ENCODE measurements around the gene HDHD2. TPM values are rescaled to one million over a fixed set of nuclear protein-coding genes. Genes with fewer than 3 reads are reported as not detected.

The HDHD2 gene
- total and polyA plus RNA-seq, 10 donors = 19.7 to 39.6 (median 30.2) TPM

DNA sequence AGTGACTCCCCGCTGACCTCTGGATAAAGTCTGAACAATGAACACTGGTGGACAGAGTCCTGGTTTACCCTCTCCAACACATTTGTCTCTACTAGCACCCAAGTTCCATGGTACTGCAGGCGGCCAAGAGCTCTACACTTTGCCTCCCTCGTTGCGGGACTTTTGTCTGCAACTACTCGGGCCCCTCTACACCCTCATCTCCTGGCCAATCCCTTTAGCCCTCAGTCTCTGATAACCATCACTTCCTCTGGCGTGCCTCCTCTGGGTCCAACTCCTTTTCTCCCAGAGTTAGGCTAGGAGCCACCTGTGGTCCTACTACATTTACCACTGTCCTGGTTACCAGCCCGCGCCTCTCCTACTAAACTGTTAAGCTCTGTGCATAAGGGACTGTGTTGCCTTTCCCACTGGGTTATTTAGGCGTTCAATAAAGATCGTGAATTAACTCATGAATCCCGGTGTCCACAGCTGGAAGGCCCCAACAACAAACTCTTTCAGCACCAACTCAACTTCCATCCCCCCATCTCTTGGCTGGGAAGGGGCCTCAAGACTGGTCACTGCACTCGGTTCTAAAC, 757 bp downstream of the HDHD2 start:
- 43 to 53% (median 47%) methylated on average over 11 to 12 of the region's 12 CpGs for WGBS, 5 donors
- H3K27ac ChIP-seq = peak overlapping the region; percentile 82 to 93 (median 90)
- H3K27me3 ChIP-seq (replicated peaks in 1 of 7) = no peaks in the 10 kb centered on the region
- peak overlapping the region; percentile 54 to 90 (median 76) for H3K4me3 ChIP-seq
- H3K4me1 ChIP-seq = peaks cover 11 to 46% (median 31%) of the 10 kb centered on the region in 6 donors
- H3K9me3 ChIP-seq = no peaks in the 10 kb centered on the region
- no peak for DNase-seq
- TF ChIP-seq POLR2A (IDR thresholded peaks at IDR 0.05) (no peak), POLR2AphosphoS5 (IDR thresholded peaks at IDR 0.05) (no peak)
- TF ChIP-seq, protein P1, sequence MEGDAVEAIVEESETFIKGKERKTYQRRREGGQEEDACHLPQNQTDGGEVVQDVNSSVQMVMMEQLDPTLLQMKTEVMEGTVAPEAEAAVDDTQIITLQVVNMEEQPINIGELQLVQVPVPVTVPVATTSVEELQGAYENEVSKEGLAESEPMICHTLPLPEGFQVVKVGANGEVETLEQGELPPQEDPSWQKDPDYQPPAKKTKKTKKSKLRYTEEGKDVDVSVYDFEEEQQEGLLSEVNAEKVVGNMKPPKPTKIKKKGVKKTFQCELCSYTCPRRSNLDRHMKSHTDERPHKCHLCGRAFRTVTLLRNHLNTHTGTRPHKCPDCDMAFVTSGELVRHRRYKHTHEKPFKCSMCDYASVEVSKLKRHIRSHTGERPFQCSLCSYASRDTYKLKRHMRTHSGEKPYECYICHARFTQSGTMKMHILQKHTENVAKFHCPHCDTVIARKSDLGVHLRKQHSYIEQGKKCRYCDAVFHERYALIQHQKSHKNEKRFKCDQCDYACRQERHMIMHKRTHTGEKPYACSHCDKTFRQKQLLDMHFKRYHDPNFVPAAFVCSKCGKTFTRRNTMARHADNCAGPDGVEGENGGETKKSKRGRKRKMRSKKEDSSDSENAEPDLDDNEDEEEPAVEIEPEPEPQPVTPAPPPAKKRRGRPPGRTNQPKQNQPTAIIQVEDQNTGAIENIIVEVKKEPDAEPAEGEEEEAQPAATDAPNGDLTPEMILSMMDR (IDR thresholded peaks at IDR 0.05 in 8 of 11, conservative IDR thresholded peaks at IDR 0.05 in 3 of 11) = no peak
- peaks cover 0 to 12% (median 6%) of the 10 kb centered on the region in 6 donors for H3K36me3 ChIP-seq
- intact Hi-C loops (cut with DNase I; ENCODE audit: low total_unique reads) = no loop called here

DNA sequence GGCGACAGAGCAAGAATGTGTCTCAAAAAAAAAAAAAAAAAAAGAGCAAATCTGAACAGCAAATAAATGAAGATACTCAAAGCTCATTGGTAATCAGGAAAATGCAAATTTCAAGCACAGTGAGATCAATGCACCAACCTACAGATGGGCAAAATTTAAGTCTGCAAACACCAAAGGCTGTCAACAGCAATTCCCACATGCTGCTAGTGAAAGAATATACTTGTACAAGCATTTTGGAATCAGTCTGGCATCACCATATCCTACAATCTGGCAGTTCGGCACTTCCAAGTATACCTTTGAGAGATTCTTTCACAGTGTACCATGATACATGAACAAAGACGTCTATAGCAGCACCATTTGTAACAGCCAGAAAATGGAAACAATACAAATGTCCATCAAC, 4.1 kb downstream of the HDHD2 start:
- Histone ChIP-seq H3K9me3 (no peaks in the 10 kb centered on the region), H3K4me1 (peaks cover 10 to 39% (median 25%) of the 10 kb centered on the region in 6 donors), H3K4me3 (no peak overlapping the region), H3K27ac (no peak overlapping the region), H3K36me3 (peaks cover 0 to 6% (median 0%) of the 10 kb centered on the region in 6 donors), H3K27me3 (replicated peaks in 1 of 7) (no peaks in the 10 kb centered on the region)
- WGBS, 5 donors = 94 to 98% (median 97%) methylated on average over 3 of the region's 3 CpGs
- intact Hi-C loops (cut with DNase I; ENCODE audit: low total_unique reads) = no loop called here
- TF ChIP-seq, protein P1 (IDR thresholded peaks at IDR 0.05 in 8 of 11, conservative IDR thresholded peaks at IDR 0.05 in 3 of 11) = no peak
- no peak for TF ChIP-seq POLR2A (IDR thresholded peaks at IDR 0.05)
- DNase-seq = no peak

DNA sequence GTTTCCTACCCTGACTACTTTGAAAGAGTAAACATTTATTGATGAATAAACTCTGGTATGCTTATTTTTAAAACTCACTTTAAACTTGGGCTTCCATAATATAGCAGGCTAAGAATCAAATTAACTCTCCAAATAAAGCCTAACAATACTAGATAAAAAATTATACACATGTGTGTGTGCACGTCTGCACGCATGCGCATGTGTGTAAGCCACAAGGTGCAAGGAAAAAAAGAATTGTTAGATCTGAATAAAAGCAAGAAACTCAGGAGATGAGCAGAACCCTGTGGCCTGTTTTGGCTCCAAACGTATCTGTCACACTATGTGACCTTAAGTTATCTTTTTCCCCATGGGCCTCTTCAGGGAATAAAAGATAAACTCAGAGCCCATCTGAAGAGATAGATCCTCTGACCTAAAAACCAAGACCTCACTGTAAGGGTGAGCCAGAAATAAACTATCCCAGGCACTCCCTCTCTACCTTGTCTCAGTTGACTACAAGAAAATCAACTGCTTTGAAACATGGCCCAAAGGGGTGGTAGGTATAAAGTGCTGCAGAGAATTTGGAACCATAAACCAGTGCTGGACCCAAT, 6.3 kb downstream of the HDHD2 start:
- H3K36me3 ChIP-seq = peaks cover 0 to 6% (median 0%) of the 10 kb centered on the region in 6 donors
- no peak overlapping the region for H3K4me3 ChIP-seq
- no peak for DNase-seq
- H3K27ac ChIP-seq = no peak overlapping the region
- H3K4me1 ChIP-seq = peaks cover 3 to 19% (median 11%) of the 10 kb centered on the region in 6 donors
- TF ChIP-seq POLR2AphosphoS5 (IDR thresholded peaks at IDR 0.05) = no peak
- TF ChIP-seq, protein P1 (IDR thresholded peaks at IDR 0.05 in 8 of 11, conservative IDR thresholded peaks at IDR 0.05 in 3 of 11) = no peak
- no peak for TF ChIP-seq POLR2A (IDR thresholded peaks at IDR 0.05)
- intact Hi-C loops (cut with DNase I; ENCODE audit: low total_unique reads) = no loop called here
- no peaks in the 10 kb centered on the region for H3K9me3 ChIP-seq
- H3K27me3 ChIP-seq (replicated peaks in 1 of 7) = no peaks in the 10 kb centered on the region
- 95 to 98% (median 97%) methylated on average over 4 of the region's 4 CpGs for WGBS, 5 donors

DNA sequence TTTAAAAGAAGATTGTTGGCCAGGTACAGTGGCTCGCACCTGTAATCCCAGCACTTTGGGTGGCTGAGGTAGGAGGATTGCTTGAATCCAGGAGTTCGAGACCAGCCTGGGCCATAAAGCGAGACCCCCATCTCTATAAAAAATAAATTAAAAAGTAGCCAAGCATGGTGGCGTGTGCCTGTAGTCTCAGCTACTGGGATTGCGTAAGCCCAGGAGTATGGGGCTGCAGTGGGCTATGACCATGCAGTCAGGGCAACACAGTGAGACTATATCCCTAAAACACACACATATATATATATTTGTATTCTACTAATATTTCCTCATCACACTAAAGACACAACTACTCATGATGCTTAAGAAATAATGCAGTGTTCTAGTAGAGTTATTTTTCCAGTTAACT, 7.1 kb downstream of the HDHD2 start:
- no peak for DNase-seq
- Histone ChIP-seq H3K9me3 (no peaks in the 10 kb centered on the region), H3K27me3 (replicated peaks in 1 of 7) (no peaks in the 10 kb centered on the region), H3K36me3 (peaks cover 0 to 6% (median 0%) of the 10 kb centered on the region in 6 donors), H3K27ac (no peak overlapping the region), H3K4me1 (peaks cover 0 to 11% (median 3%) of the 10 kb centered on the region in 6 donors), H3K4me3 (no peak overlapping the region)
- WGBS, 5 donors = 95 to 97% (median 96%) methylated on average over 5 of the region's 5 CpGs
- intact Hi-C loops (cut with DNase I; ENCODE audit: low total_unique reads) = no loop called here
- TF ChIP-seq POLR2A (IDR thresholded peaks at IDR 0.05) = no peak
- TF ChIP-seq, protein P1 (IDR thresholded peaks at IDR 0.05 in 8 of 11, conservative IDR thresholded peaks at IDR 0.05 in 3 of 11) = no peak
- TF ChIP-seq POLR2AphosphoS5 (IDR thresholded peaks at IDR 0.05) = no peak

Measured in spleen (tissue), 11 donors.